ENCODE data around the gene TCEA2. TPM values are rescaled to one million over a fixed set of nuclear protein-coding genes. Genes with fewer than 3 reads are reported as not detected.

Gene TCEA2
- total and polyA plus RNA-seq, 2 of the 13 experiments (the other 11 are each of a cell fraction or from before 2014, with no cell fraction given), result 28.1 to 33.7 TPM

DNA sequence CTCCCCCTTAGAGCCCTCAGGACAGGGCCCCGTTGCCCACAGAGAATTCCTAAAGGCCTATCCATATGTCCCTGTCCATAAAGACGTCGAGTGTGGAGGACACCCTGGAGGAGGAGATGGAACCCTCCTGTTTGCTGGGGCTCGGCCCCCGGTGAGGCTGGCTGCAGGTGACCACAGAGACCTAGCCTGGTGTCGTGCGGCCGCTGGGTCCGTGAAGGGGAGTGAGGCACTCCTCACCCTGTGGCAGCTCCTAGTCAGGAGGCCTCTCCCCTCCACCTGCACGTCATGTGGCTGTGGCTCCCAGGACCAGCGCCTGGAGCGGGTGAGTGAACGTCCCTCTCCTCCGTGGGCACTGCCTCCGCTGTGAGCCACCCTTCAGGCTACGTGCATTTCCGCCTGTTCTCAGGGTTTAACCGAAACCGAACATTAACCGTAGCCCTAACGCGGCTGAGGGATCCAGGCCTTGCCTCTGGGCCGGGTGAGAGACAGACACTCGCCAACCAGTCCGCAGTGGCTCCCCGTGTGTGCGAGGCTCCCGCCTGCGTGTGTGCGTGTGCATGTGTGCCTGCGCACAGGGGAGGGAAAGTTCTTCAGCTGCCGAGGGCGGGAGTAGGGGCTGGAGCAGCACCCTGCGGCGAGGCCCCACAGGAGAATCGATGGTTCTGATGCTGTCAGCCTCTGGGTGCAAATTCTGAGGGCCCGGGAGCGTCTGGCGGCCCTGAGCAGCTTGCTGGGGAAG is 5.9 kb upstream of the TCEA2 start (continued):
- TF ChIP-seq, protein P1, sequence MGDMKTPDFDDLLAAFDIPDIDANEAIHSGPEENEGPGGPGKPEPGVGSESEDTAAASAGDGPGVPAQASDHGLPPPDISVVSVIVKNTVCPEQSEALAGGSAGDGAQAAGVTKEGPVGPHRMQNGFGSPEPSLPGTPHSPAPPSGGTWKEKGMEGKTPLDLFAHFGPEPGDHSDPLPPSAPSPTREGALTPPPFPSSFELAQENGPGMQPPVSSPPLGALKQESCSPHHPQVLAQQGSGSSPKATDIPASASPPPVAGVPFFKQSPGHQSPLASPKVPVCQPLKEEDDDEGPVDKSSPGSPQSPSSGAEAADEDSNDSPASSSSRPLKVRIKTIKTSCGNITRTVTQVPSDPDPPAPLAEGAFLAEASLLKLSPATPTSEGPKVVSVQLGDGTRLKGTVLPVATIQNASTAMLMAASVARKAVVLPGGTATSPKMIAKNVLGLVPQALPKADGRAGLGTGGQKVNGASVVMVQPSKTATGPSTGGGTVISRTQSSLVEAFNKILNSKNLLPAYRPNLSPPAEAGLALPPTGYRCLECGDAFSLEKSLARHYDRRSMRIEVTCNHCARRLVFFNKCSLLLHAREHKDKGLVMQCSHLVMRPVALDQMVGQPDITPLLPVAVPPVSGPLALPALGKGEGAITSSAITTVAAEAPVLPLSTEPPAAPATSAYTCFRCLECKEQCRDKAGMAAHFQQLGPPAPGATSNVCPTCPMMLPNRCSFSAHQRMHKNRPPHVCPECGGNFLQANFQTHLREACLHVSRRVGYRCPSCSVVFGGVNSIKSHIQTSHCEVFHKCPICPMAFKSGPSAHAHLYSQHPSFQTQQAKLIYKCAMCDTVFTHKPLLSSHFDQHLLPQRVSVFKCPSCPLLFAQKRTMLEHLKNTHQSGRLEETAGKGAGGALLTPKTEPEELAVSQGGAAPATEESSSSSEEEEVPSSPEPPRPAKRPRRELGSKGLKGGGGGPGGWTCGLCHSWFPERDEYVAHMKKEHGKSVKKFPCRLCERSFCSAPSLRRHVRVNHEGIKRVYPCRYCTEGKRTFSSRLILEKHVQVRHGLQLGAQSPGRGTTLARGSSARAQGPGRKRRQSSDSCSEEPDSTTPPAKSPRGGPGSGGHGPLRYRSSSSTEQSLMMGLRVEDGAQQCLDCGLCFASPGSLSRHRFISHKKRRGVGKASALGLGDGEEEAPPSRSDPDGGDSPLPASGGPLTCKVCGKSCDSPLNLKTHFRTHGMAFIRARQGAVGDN (CRISPR knock-in tag; IDR thresholded peaks at IDR 0.05), result peak; percentile 97
- TF ChIP-seq ZNF337 (CRISPR knock-in tag; IDR thresholded peaks at IDR 0.05; ENCODE audit: borderline replicate concordance, low read depth), result no peak
- no peak for TF ChIP-seq KLF12 (CRISPR knock-in tag; IDR thresholded peaks at IDR 0.05; ENCODE audit: borderline replicate concordance)
- no peak for TF ChIP-seq SUZ12 (IDR thresholded peaks at IDR 0.05; ENCODE audit: low read depth, low read length)
- TF ChIP-seq ZNF260 (CRISPR knock-in tag; IDR thresholded peaks at IDR 0.05; ENCODE audit: borderline replicate concordance, low read depth), result no peak
- TF ChIP-seq HIVEP1 (CRISPR knock-in tag; IDR thresholded peaks at IDR 0.05), result peak; percentile 42; the same call in 1 of the 2 replicates
- TF ChIP-seq HES4 (CRISPR knock-in tag; IDR thresholded peaks at IDR 0.05; ENCODE audit: borderline replicate concordance), result 0 out of 2 replicates have a peak, but pooled peaks have one; percentile 13
- TF ChIP-seq PAF1 (CRISPR knock-in tag; IDR thresholded peaks at IDR 0.05), result no peak
- TF ChIP-seq ZNF841 (CRISPR knock-in tag; IDR thresholded peaks at IDR 0.05; ENCODE audit: borderline replicate concordance), result no peak; the same call in 1 of the 2 replicates
- TF ChIP-seq, protein P2, sequence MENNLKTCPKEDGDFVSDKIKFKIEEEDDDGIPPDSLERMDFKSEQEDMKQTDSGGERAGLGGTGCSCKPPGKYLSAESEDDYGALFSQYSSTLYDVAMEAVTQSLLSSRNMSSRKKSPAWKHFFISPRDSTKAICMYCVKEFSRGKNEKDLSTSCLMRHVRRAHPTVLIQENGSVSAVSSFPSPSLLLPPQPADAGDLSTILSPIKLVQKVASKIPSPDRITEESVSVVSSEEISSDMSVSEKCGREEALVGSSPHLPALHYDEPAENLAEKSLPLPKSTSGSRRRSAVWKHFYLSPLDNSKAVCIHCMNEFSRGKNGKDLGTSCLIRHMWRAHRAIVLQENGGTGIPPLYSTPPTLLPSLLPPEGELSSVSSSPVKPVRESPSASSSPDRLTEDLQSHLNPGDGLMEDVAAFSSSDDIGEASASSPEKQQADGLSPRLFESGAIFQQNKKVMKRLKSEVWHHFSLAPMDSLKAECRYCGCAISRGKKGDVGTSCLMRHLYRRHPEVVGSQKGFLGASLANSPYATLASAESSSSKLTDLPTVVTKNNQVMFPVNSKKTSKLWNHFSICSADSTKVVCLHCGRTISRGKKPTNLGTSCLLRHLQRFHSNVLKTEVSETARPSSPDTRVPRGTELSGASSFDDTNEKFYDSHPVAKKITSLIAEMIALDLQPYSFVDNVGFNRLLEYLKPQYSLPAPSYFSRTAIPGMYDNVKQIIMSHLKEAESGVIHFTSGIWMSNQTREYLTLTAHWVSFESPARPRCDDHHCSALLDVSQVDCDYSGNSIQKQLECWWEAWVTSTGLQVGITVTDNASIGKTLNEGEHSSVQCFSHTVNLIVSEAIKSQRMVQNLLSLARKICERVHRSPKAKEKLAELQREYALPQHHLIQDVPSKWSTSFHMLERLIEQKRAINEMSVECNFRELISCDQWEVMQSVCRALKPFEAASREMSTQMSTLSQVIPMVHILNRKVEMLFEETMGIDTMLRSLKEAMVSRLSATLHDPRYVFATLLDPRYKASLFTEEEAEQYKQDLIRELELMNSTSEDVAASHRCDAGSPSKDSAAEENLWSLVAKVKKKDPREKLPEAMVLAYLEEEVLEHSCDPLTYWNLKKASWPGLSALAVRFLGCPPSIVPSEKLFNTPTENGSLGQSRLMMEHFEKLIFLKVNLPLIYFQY (CRISPR knock-in tag; IDR thresholded peaks at IDR 0.05; ENCODE audit: borderline replicate concordance), result no peak; the same call in 1 of the 2 replicates
- TF ChIP-seq ZNF839 (CRISPR knock-in tag; IDR thresholded peaks at IDR 0.05; ENCODE audit: borderline replicate concordance), result no peak
- no peak; the same call in 1 of the 2 replicates for TF ChIP-seq RFX5 (IDR thresholded peaks at IDR 0.05; ENCODE audit: low read depth, low read length)
- TF ChIP-seq ZNF180 (CRISPR knock-in tag; IDR thresholded peaks at IDR 0.05; ENCODE audit: borderline replicate concordance, low read depth), result no peak
- no peak for TF ChIP-seq ZNF616 (CRISPR knock-in tag; IDR thresholded peaks at IDR 0.05; ENCODE audit: low read depth)
- no peak; the same call in 1 of the 2 replicates for TF ChIP-seq ZNF777 (CRISPR knock-in tag; IDR thresholded peaks at IDR 0.05)
- TF ChIP-seq, protein P3, sequence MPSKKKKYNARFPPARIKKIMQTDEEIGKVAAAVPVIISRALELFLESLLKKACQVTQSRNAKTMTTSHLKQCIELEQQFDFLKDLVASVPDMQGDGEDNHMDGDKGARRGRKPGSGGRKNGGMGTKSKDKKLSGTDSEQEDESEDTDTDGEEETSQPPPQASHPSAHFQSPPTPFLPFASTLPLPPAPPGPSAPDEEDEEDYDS (CRISPR knock-in tag; IDR thresholded peaks at IDR 0.05), result peak; percentile 52
- no peak for TF ChIP-seq ZNF570 (CRISPR knock-in tag; IDR thresholded peaks at IDR 0.05; ENCODE audit: borderline replicate concordance)
- peak; percentile 61; the same call in 1 of the 2 replicates for TF ChIP-seq MEF2D (CRISPR knock-in tag; IDR thresholded peaks at IDR 0.05)
- no peak for TF ChIP-seq HNRNPLL (IDR thresholded peaks at IDR 0.05; ENCODE audit: low read depth, low read length, poor library complexity, severe bottlenecking)
- peak; percentile 89 for TF ChIP-seq HOXA9 (CRISPR knock-in tag; IDR thresholded peaks at IDR 0.05; ENCODE audit: borderline replicate concordance)
- no peak for TF ChIP-seq ZFP62 (CRISPR knock-in tag; IDR thresholded peaks at IDR 0.05)
